Activated T-cell treated with anti-CD3 and anti-CD28 coated beads, Interleukin-2, amount 50 U/mL, for 1 hour (primary cell): Measurements from ENCODE around the gene CALCOCO1.
A peak's percentile ranks its signal among the peaks of the same experiment; 100 is the strongest.

Source experiments
- DNase-seq: peaks from one replicate; pipeline ENCODE4 v3.0.0-alpha.2; 2020

CALCOCO1 gene

GRCh38 chr12:53751336-53752191, 24.3 kb upstream of the CALCOCO1 start, which contains the start of gene CISTR:
TSS of gene CISTR (minus strand) at chr12:53751979.
- DNase-seq: peak; percentile 39

- DNase-seq: peak; percentile 39
Measured at GRCh38 chr12:53750812-53751335, 23.6 kb upstream of the CALCOCO1 start.

- DNase-seq: no peak
Measured at GRCh38 chr12:53749986-53750811, 22.9 kb upstream of the CALCOCO1 start.

- DNase-seq: no peak
Measured at GRCh38 chr12:53748072-53748840, 21.0 kb upstream of the CALCOCO1 start.

- no peak for DNase-seq
Measured at GRCh38 chr12:53747095-53747494, 19.8 kb upstream of the CALCOCO1 start.

- DNase-seq: peak; percentile 86
Measured at GRCh38 chr12:53746592-53747092, 19.4 kb upstream of the CALCOCO1 start.

- no peak for DNase-seq
Measured at GRCh38 chr12:53744751-53745150, 17.5 kb upstream of the CALCOCO1 start.

GRCh38 chr12:53744130-53744441, 16.8 kb upstream of the CALCOCO1 start:
- DNase-seq: no peak

GRCh38 chr12:53743266-53744129, 16.2 kb upstream of the CALCOCO1 start:
- DNase-seq: peak; percentile 72

- no peak for DNase-seq
Measured at GRCh38 chr12:53740130-53740491, 12.9 kb upstream of the CALCOCO1 start.

GRCh38 chr12:53739214-53740129, 12.2 kb upstream of the CALCOCO1 start:
- DNase-seq: no peak

- DNase-seq: peak; percentile 72
Measured at GRCh38 chr12:53738406-53739213, 11.4 kb upstream of the CALCOCO1 start.

GRCh38 chr12:53737951-53738405, 10.7 kb upstream of the CALCOCO1 start:
- DNase-seq: no peak

GRCh38 chr12:53737093-53737808, 10.0 kb upstream of the CALCOCO1 start:
- no peak for DNase-seq

GRCh38 chr12:53736592-53736991, 9.3 kb upstream of the CALCOCO1 start:
- no peak for DNase-seq

GRCh38 chr12:53735556-53735955, 8.3 kb upstream of the CALCOCO1 start:
- no peak for DNase-seq

GRCh38 chr12:53734425-53734824, 7.2 kb upstream of the CALCOCO1 start:
- DNase-seq: no peak

- DNase-seq: no peak
Measured at GRCh38 chr12:53733807-53734200, 6.6 kb upstream of the CALCOCO1 start.
